ENCODE results near the gene STK10. TPM values are rescaled to one million over a fixed set of nuclear protein-coding genes. Genes with fewer than 3 reads are reported as not detected.

The STK10 gene
- total RNA-seq, 2 donors from 2014 or later, result 16.1 to 23.2 TPM

GRCh38 chr5:172117977-172118701 is 69.9 kb downstream of the STK10 start:
- no peak overlapping the region for H3K27ac ChIP-seq
- DNase-seq, result no peak
- no peak overlapping the region for H3K4me3 ChIP-seq
- TF ChIP-seq CTCF (IDR thresholded peaks at IDR 0.05), result no peak
- no peaks in the 10 kb centered on the region for H3K4me1 ChIP-seq
- intact Hi-C loops (cut with DNase I), result no loop called here
- no peak overlapping the region for H3K9ac ChIP-seq (ENCODE audit: low read depth in 2 of 2, low read length in 2 of 2)
- no peaks in the 10 kb centered on the region for H3K9me3 ChIP-seq
- no peaks in the 10 kb centered on the region for H3K27me3 ChIP-seq
- no peaks in the 10 kb centered on the region for H3K36me3 ChIP-seq

GRCh38 chr5:172115541-172115982 is 72.5 kb downstream of the STK10 start:
- Histone ChIP-seq H3K36me3 (no peaks in the 10 kb centered on the region), H3K9ac (ENCODE audit: low read depth in 2 of 2, low read length in 2 of 2) (no peak overlapping the region), H3K27ac (peak overlapping the region; percentile 52), H3K9me3 (no peaks in the 10 kb centered on the region), H3K27me3 (no peaks in the 10 kb centered on the region), H3K4me3 (no peak overlapping the region), H3K4me1 (peaks cover 6% of the 10 kb centered on the region)
- no peak for TF ChIP-seq CTCF (IDR thresholded peaks at IDR 0.05)
- DNase-seq, result no peak
- intact Hi-C loops (cut with DNase I), result no loop called here

GRCh38 chr5:172114875-172115422 is 73.1 kb downstream of the STK10 start:
- Histone ChIP-seq H3K4me1 (peaks cover 6% of the 10 kb centered on the region), H3K9me3 (no peaks in the 10 kb centered on the region), H3K36me3 (no peaks in the 10 kb centered on the region), H3K4me3 (no peak overlapping the region), H3K9ac (ENCODE audit: low read depth in 2 of 2, low read length in 2 of 2) (no peak overlapping the region), H3K27me3 (no peaks in the 10 kb centered on the region), H3K27ac (peak overlapping the region; percentile 52)
- intact Hi-C loops (cut with DNase I), result no loop called here
- DNase-seq, result peak; percentile 49
- no peak for TF ChIP-seq CTCF (IDR thresholded peaks at IDR 0.05)

- intact Hi-C loops (cut with DNase I), result no loop called here
- H3K27me3 ChIP-seq, result no peaks in the 10 kb centered on the region
- no peak overlapping the region for H3K4me3 ChIP-seq
- peaks cover 6% of the 10 kb centered on the region for H3K4me1 ChIP-seq
- H3K27ac ChIP-seq, result peak overlapping the region; percentile 4
- TF ChIP-seq CTCF (IDR thresholded peaks at IDR 0.05), result no peak
- no peak for DNase-seq
- H3K9me3 ChIP-seq, result no peaks in the 10 kb centered on the region
- H3K36me3 ChIP-seq, result no peaks in the 10 kb centered on the region
- no peak overlapping the region for H3K9ac ChIP-seq (ENCODE audit: low read depth in 2 of 2, low read length in 2 of 2)
Measured at GRCh38 chr5:172113036-172113435, 75.0 kb downstream of the STK10 start.

- H3K36me3 ChIP-seq, result no peaks in the 10 kb centered on the region
- H3K4me1 ChIP-seq, result peaks cover 10% of the 10 kb centered on the region
- peak overlapping the region; percentile 55 for H3K27ac ChIP-seq
- no peaks in the 10 kb centered on the region for H3K9me3 ChIP-seq
- intact Hi-C loops (cut with DNase I), result no loop called here
- no peak overlapping the region for H3K4me3 ChIP-seq
- no peak for DNase-seq
- no peak overlapping the region for H3K9ac ChIP-seq (ENCODE audit: low read depth in 2 of 2, low read length in 2 of 2)
- TF ChIP-seq CTCF (IDR thresholded peaks at IDR 0.05), result no peak
- H3K27me3 ChIP-seq, result no peaks in the 10 kb centered on the region
Measured at GRCh38 chr5:172111852-172112225, 76.2 kb downstream of the STK10 start.

All from colonic mucosa (tissue), 4 donors.